ENCODE data around the gene PWP1. TPM values are rescaled to one million over a fixed set of nuclear protein-coding genes. Genes with fewer than 3 reads are reported as not detected.

The PWP1 gene
- total RNA-seq, 3 donors from 2014 or later: 79.4 to 106 (median 97.3) TPM

DNA sequence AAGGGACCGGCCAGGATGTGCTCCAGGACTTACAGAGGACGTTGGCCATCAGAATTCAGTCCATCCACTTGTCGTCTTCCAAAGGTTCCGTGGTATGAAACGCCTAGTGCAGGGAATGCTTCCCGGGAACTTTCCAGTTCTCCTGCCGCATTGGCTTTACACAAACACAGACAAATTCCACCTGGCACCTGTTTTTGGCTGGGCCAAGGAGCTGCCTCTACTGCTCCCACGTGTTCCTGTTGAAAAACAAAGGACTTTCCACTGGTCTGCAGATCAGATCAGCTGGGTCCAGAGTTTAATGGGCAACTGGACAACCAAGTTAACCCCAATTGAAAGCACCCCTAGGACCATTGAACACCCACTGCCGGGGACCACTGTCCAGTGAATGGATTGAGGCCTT, 28.0 kb upstream of the PWP1 start:
- ATAC-seq: no peak
- Mint-ChIP-seq H3K4me1 (ENCODE audit: low read depth) (peaks cover 6% of the 10 kb centered on the region), H3K4me3 (no peak overlapping the region), H3K27me3 (ENCODE audit: low read depth) (no peaks in the 10 kb centered on the region), H3K36me3 (ENCODE audit: insufficient read depth) (peaks cover 5% of the 10 kb centered on the region), H3K9me3 (no peaks in the 10 kb centered on the region)
- DNase-seq: no peak

DNA sequence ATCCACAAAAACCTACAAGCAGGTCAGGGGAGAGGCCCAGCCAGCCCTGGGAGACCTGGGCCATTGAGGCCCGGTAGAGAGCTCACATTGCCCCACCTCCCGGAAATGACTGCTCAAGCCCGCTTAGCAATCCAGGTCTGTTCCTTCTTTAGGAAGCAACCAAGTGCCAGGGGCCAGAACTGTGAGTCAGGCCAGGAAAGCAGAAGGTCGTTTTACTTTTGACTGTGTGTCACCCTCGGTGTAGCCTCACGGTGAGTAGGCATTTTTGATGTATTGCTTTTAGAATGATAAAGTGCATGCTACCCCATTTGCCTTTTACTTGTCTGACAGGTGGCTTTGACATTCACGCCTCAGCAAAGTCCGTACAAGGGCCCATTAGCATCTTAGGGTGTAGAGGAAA, 25.4 kb upstream of the PWP1 start:
- ATAC-seq: no peak

DNA sequence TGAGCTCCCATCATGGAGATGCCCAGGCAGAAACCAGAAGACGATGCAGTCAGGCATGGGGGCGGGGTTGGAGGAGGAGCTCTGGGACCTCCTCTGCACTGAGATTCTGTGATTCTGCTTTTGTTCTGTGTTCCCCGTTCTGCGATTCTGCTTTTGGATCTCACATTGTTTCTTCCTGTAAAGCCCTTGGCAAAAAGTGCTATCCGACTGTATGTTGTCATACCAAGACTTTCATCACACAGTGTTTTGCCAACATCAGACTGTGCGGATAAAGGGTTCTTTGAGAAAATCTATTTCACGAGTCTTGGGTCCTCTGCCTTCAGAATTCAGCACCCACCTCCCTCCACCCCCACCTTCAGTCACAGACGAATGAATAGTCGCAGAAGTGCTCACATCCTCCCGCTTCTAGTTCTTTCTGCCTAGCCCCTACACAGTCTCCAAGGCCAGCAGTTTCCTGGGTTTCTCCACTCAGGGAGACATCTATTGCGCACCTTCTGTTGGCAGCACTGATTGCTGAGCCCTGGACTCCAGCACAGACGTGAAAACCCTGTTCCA, 24.7 kb upstream of the PWP1 start:
- H3K4me1 Mint-ChIP-seq (ENCODE audit: low read depth): peaks cover 8% of the 10 kb centered on the region
- ATAC-seq: no peak
- H3K9me3 Mint-ChIP-seq: no peaks in the 10 kb centered on the region

More for the DNA sequence above, 25.4 kb upstream of the PWP1 start:
- no peaks in the 10 kb centered on the region for H3K9me3 Mint-ChIP-seq
- no peak for DNase-seq
- H3K4me1 Mint-ChIP-seq (ENCODE audit: low read depth): peaks cover 8% of the 10 kb centered on the region
- H3K4me3 Mint-ChIP-seq: no peak overlapping the region
- H3K27me3 Mint-ChIP-seq (ENCODE audit: low read depth): no peaks in the 10 kb centered on the region
- peaks cover 5% of the 10 kb centered on the region for H3K36me3 Mint-ChIP-seq (ENCODE audit: insufficient read depth)

DNA sequence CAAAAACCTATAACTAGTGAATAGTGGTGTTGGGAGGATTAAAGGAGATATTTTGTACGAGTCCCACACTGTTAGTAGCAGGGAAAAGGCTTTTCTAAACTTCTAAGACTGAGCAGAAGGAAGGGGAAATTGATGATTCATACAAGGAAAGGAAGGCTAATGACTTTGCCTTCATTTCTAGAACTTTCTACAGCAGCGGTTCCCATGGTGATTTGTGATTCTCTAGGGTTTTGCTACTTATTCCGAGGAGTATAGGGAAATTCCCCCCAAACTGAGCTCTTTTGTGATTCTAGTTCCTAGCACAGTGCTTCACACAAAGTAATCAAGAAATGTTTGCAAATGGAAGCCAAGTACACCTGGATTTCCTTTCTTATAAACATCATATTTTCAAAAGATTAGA, 23.8 kb upstream of the PWP1 start:
- Mint-ChIP-seq H3K4me1 (ENCODE audit: low read depth) (peaks cover 8% of the 10 kb centered on the region), H3K27me3 (ENCODE audit: low read depth) (peaks cover 3% of the 10 kb centered on the region), H3K36me3 (ENCODE audit: insufficient read depth) (peaks cover 5% of the 10 kb centered on the region), H3K9me3 (no peaks in the 10 kb centered on the region), H3K4me3 (no peak overlapping the region)
- no peak for DNase-seq
- ATAC-seq: no peak

More for the DNA sequence above, 24.7 kb upstream of the PWP1 start:
- peaks cover 3% of the 10 kb centered on the region for H3K27me3 Mint-ChIP-seq (ENCODE audit: low read depth)
- H3K36me3 Mint-ChIP-seq (ENCODE audit: insufficient read depth): peaks cover 5% of the 10 kb centered on the region
- no peak overlapping the region for H3K4me3 Mint-ChIP-seq
- no peak for DNase-seq

- Mint-ChIP-seq H3K27me3 (ENCODE audit: low read depth) (peaks cover 5% of the 10 kb centered on the region), H3K4me3 (no peak overlapping the region), H3K4me1 (ENCODE audit: low read depth) (peaks cover 8% of the 10 kb centered on the region), H3K36me3 (ENCODE audit: insufficient read depth) (peaks cover 5% of the 10 kb centered on the region), H3K9me3 (no peaks in the 10 kb centered on the region)
- ATAC-seq: no peak
- DNase-seq: no peak
Measured at GRCh38 chr12:107662484-107662883, 23.1 kb upstream of the PWP1 start.

GRCh38 chr12:107663277-107663676, 22.3 kb upstream of the PWP1 start:
- Mint-ChIP-seq H3K9me3 (no peaks in the 10 kb centered on the region), H3K27me3 (ENCODE audit: low read depth) (peaks cover 10% of the 10 kb centered on the region), H3K4me1 (ENCODE audit: low read depth) (peaks cover 8% of the 10 kb centered on the region), H3K4me3 (no peak overlapping the region), H3K36me3 (ENCODE audit: insufficient read depth) (no peaks in the 10 kb centered on the region)
- DNase-seq (no peak), ATAC-seq (no peak)

- DNase-seq: no peak
- H3K36me3 Mint-ChIP-seq (ENCODE audit: insufficient read depth): no peaks in the 10 kb centered on the region
- H3K4me1 Mint-ChIP-seq (ENCODE audit: low read depth): peaks cover 11% of the 10 kb centered on the region
- H3K27me3 Mint-ChIP-seq (ENCODE audit: low read depth): peaks cover 23% of the 10 kb centered on the region
- ATAC-seq: no peak
- no peak overlapping the region for H3K4me3 Mint-ChIP-seq
- no peaks in the 10 kb centered on the region for H3K9me3 Mint-ChIP-seq
Measured at GRCh38 chr12:107666009-107666408, 19.6 kb upstream of the PWP1 start.

DNA sequence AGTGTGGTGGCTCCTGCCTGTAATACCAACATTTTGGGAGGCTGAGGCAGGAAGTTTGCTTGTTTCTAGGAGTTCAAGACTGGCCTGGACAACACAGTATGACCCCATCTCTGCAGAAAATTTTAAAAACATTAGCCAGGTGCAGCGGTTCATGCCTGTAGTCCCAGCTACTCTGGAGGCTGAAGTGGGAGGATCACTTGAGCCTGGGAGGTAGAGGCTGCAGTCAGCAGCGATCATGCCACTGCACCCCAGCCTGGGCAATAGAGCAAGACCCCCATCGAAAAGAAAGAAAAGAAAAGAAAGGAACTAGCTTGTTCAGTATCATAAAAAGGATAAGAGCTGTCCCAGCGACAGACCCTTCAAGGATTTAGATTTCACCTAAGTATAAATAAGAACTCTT, 18.1 kb upstream of the PWP1 start:
- Mint-ChIP-seq H3K4me3 (no peak overlapping the region), H3K27me3 (ENCODE audit: low read depth) (peaks cover 26% of the 10 kb centered on the region), H3K9me3 (no peaks in the 10 kb centered on the region), H3K36me3 (ENCODE audit: insufficient read depth) (no peaks in the 10 kb centered on the region), H3K4me1 (ENCODE audit: low read depth) (peaks cover 11% of the 10 kb centered on the region)
- DNase-seq (no peak), ATAC-seq (no peak)

DNA sequence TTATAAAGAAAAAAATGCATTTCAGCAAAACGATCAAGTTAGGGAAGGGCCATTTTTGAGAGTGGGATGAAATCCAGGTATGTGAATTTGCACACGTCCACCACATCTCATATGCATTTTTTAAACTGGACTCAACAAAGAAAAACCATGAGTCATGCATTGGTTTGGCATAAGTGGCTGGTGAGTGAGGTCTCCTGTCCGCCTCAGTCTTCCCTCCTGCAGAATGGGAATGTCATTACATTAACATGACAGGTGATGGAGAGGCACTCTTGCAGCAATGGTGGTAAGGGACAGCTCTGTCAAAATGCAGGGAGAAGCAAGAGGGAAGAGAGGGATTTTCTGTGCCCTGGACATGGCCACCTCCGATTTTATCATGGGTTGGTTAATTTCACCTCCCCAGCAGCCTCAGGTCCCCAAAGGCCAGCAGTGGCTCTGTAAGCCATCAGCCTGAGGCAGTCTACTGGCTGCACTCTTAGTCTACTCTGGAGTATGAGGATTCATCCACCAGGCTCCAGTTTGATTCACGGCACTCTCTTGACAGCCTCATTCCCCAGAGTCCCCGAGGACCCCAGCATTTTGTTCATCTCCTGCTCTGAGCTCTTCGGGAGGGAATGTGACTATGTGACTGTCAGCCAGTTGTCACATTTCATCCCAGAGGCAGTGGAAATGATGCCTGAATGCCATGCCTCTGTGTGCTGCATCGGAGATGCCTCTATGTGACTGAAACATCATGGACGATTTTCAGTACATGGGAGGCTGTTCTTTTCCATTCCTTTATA, 17.1 kb upstream of the PWP1 start:
- H3K4me3 Mint-ChIP-seq: no peak overlapping the region
- DNase-seq (no peak), ATAC-seq (no peak)
- peaks cover 5% of the 10 kb centered on the region for H3K4me1 Mint-ChIP-seq (ENCODE audit: low read depth)
- no peaks in the 10 kb centered on the region for H3K36me3 Mint-ChIP-seq (ENCODE audit: insufficient read depth)
- H3K27me3 Mint-ChIP-seq (ENCODE audit: low read depth): peaks cover 26% of the 10 kb centered on the region
- H3K9me3 Mint-ChIP-seq: no peaks in the 10 kb centered on the region

GRCh38 chr12:107669946-107670345, 15.7 kb upstream of the PWP1 start:
- DNase-seq (no peak), ATAC-seq (no peak)
- Mint-ChIP-seq H3K27me3 (ENCODE audit: low read depth) (peaks cover 26% of the 10 kb centered on the region), H3K4me1 (ENCODE audit: low read depth) (peaks cover 4% of the 10 kb centered on the region), H3K36me3 (ENCODE audit: insufficient read depth) (no peaks in the 10 kb centered on the region), H3K9me3 (no peaks in the 10 kb centered on the region), H3K4me3 (no peak overlapping the region)

- no peak overlapping the region for H3K4me3 Mint-ChIP-seq
- peak; percentile 12 for DNase-seq
- no peaks in the 10 kb centered on the region for H3K36me3 Mint-ChIP-seq (ENCODE audit: insufficient read depth)
- H3K9me3 Mint-ChIP-seq: no peaks in the 10 kb centered on the region
- peaks cover 4% of the 10 kb centered on the region for H3K4me1 Mint-ChIP-seq (ENCODE audit: low read depth)
- H3K27me3 Mint-ChIP-seq (ENCODE audit: low read depth): peaks cover 23% of the 10 kb centered on the region
- no peak for ATAC-seq
Measured at GRCh38 chr12:107670999-107671643, 14.5 kb upstream of the PWP1 start.

DNA sequence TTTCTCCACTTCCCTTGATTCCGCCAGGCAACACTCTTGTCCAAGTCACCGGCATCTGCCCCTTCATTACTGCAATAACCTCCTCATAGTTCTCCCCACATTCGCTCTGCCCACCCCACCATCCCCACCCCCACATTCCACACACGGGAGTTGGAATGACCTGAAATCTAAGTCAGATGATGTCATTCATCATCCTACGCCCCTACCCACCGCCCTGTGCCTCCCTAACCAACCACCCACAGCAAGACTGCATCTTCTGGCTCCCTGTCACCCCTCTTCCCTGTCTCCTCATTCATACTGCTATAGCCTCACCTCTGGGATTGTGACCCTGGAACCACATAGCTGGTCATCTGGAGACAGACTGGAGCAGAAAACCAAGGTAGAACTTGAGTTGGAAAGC, 7.9 kb upstream of the PWP1 start:
- H3K4me3 Mint-ChIP-seq: no peak overlapping the region
- peaks cover 9% of the 10 kb centered on the region for H3K27me3 Mint-ChIP-seq (ENCODE audit: low read depth)
- no peaks in the 10 kb centered on the region for H3K9me3 Mint-ChIP-seq
- no peaks in the 10 kb centered on the region for H3K4me1 Mint-ChIP-seq (ENCODE audit: low read depth)
- no peak for ATAC-seq
- no peaks in the 10 kb centered on the region for H3K36me3 Mint-ChIP-seq (ENCODE audit: insufficient read depth)
- DNase-seq: no peak

DNA sequence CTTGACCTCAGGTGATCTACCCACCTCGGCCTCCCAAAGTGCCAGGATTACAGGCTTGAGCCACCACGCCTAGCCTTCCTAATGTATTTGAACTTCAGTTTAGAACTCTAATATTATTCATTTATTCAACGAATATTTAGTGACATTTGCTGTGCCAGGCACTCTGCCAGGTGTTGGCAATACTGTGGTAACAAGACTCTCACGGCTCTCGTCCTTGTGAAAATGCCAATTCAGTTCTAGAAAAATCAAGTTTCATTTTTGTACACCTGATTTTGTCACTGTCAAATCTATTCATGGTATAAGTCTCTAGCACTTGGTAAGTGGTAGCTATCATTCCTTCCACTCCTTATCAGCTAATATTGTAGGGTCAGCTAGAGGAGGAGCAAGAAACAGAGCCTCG, 6.3 kb upstream of the PWP1 start:
- DNase-seq (no peak), ATAC-seq (no peak)
- H3K4me3 Mint-ChIP-seq: no peak overlapping the region
- peaks cover under 1% of the 10 kb centered on the region for H3K4me1 Mint-ChIP-seq (ENCODE audit: low read depth)
- no peaks in the 10 kb centered on the region for H3K36me3 Mint-ChIP-seq (ENCODE audit: insufficient read depth)
- peaks cover 9% of the 10 kb centered on the region for H3K27me3 Mint-ChIP-seq (ENCODE audit: low read depth)
- no peaks in the 10 kb centered on the region for H3K9me3 Mint-ChIP-seq

DNA sequence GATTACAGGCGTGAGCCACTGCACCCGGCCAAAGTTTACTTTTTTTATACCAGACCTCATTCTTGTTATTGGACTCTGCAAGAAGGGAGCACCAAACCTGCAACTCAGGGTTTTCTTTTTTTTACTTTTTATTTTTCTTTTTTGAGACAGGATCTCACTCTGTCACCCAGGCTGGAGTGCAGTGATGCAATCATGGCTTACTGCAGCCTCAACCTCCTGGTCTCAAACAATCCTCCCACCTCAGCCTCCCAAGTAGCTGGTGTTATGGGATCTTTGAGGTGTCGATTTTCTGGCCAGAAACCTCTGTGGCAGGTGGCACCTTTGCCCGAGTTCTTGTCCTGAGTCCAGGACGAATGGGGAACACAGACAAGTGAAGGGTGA, 4.2 kb upstream of the PWP1 start:
- DNase-seq: no peak
- peaks cover 9% of the 10 kb centered on the region for H3K27me3 Mint-ChIP-seq (ENCODE audit: low read depth)
- H3K4me1 Mint-ChIP-seq (ENCODE audit: low read depth): peaks cover 18% of the 10 kb centered on the region
- no peaks in the 10 kb centered on the region for H3K36me3 Mint-ChIP-seq (ENCODE audit: insufficient read depth)
- no peak overlapping the region for H3K4me3 Mint-ChIP-seq
- ATAC-seq: no peak
- no peaks in the 10 kb centered on the region for H3K9me3 Mint-ChIP-seq

All from activated T-cell treated with anti-CD3 and anti-CD28 coated beads, Interleukin-2, amount 50 U/mL, for 4 hours (primary cell).